GM12878 (cell line): ENCODE data around the gene ZFP36. TPM values are rescaled to one million over a fixed set of nuclear protein-coding genes. Genes with fewer than 3 reads are reported as not detected.

ENCODE experiments used
- CBX3 ChIP-seq: fragments of 200-600 bp; sonication (generic); IDR thresholded peaks from 2 replicates; pipeline ENCODE4 v1.6.1; 2016; ENCODE audit warnings: low read depth, borderline replicate concordance
- CEBPZ ChIP-seq: fragments of 150-350 bp; IDR thresholded peaks from 2 replicates; pipeline ENCODE4 v1.6.1; 2016; ENCODE audit warnings: low read depth, low read length
- E4F1 ChIP-seq: fragments of 450-650 bp; IDR thresholded peaks from 2 replicates; pipeline ENCODE4 v1.6.1; 2018; ENCODE audit warnings: borderline replicate concordance, mild to moderate bottlenecking; ENCODE audit not compliant: partially characterized antibody
- EGR1 ChIP-seq, 2 experiments: IDR thresholded peaks; 1 replicate in 1 of 2; 2 replicates in 1 of 2; pipeline ENCODE4 v1.6.1; 2011 to 2012; ENCODE audit warnings: low read depth in 2 of 2, low read length in 2 of 2, borderline replicate concordance in 1 of 2, mild to moderate bottlenecking in 1 of 2, moderate library complexity in 1 of 2
- ELK1 ChIP-seq: IDR thresholded peaks from 2 replicates; pipeline ENCODE4 v1.6.1; 2012; ENCODE audit warnings: low read depth, low read length, improper control_type of control experiment
- EP300 ChIP-seq, 2 experiments: fragments of 150-350 bp in 1 of 2; IDR thresholded peaks; 2 replicates each; pipeline ENCODE4 v1.6.1; 2011 to 2012; ENCODE audit warnings: low read depth in 2 of 2, low read length in 2 of 2, borderline replicate concordance in 1 of 2, improper control_type of control experiment in 1 of 2, inconsistent platforms in 1 of 2; ENCODE audit not compliant: control insufficient read depth in 1 of 2
- JUND ChIP-seq: IDR thresholded peaks from 2 replicates; pipeline ENCODE4 v1.6.1; 2012; ENCODE audit warnings: low read depth, mild to moderate bottlenecking, low read length, improper control_type of control experiment, moderate library complexity
- NR2C2 ChIP-seq: IDR thresholded peaks from 2 replicates; pipeline ENCODE4 v1.6.1; 2011; ENCODE audit warnings: borderline replicate concordance, low read depth; ENCODE audit not compliant: control insufficient read depth, insufficient read length
- POLR2AphosphoS5 ChIP-seq: IDR thresholded peaks from 2 replicates; pipeline ENCODE4 v1.6.1; 2011; ENCODE audit warnings: mild to moderate bottlenecking, low read length, inconsistent platforms
- RELB ChIP-seq: fragments of 450-650 bp; IDR thresholded peaks from 2 replicates; pipeline ENCODE4 v1.6.1; 2017; ENCODE audit warnings: low read depth, mild to moderate bottlenecking, moderate library complexity
- SMAD1 ChIP-seq: fragments of 450-650 bp; IDR thresholded peaks from 2 replicates; pipeline ENCODE4 v1.6.1; 2018; ENCODE audit warnings: mild to moderate bottlenecking, low read depth; ENCODE audit not compliant: partially characterized antibody
- SMAD5 ChIP-seq: IDR thresholded peaks from 2 replicates; pipeline ENCODE4 v1.6.1; 2016; ENCODE audit warnings: antibody characterized with exemption, low read depth
- SREBF1 ChIP-seq: IDR thresholded peaks from 2 replicates; pipeline ENCODE4 v1.6.1; 2012; ENCODE audit warnings: mild to moderate bottlenecking, low read length
- SREBF2 ChIP-seq: IDR thresholded peaks from 2 replicates; pipeline ENCODE4 v1.6.1; 2012; ENCODE audit warnings: mild to moderate bottlenecking, low read length
- YY1 ChIP-seq: IDR thresholded peaks from 2 replicates; pipeline ENCODE4 v1.6.1; 2011; ENCODE audit warnings: low read depth, mild to moderate bottlenecking, low read length
- polyA plus RNA-seq, 11 experiments: library from polyadenylated mRNA; depleted of rRNA in 4 of 11; unstranded in 6 of 11; stranded (reverse) in 5 of 11; fragments of >200 nt; fragmentation: Nextera tagmentation in 4 of 11; fragmentation: Illumina TruSeq in 1 of 11; extraction: Ambion mirVana in 4 of 11; extraction: Trizol in 1 of 11; gene quantifications; 1 replicate in 1 of 11; 2 replicates in 10 of 11; pipeline versions ENCODE4 v1.2.1 to v1.2.3, GENCODE V29; 2011 to 2016; ENCODE audit warnings: inconsistent platforms in 2 of 11, missing spikeins in 2 of 11, low read depth in 1 of 11
- total RNA-seq, 4 experiments: library from RNA; depleted of rRNA in 3 of 4; stranded (reverse); fragments of >200 nt in 3 of 4; fragmentation: Illumina TruSeq in 1 of 4; extraction: Trizol in 1 of 4; gene quantifications; 2 replicates each; pipeline versions ENCODE4 v1.2.1 to v1.2.3, GENCODE V29; 2013 to 2021

The ZFP36 gene
- total and polyA plus RNA-seq, 10 of the 15 experiments (the other 5 are each of a cell fraction or from before 2014, with no cell fraction given): 5.3 to 55.0 (median 18.1) TPM

GRCh38 chr19:39408392-39409207, 2.0 kb downstream of the ZFP36 start (continued):
- 0 out of 2 replicates have a peak, but pooled peaks have one; percentile 8 for TF ChIP-seq RELB
- TF ChIP-seq ELK1: no peak; the same call in 1 of the 2 replicates
- TF ChIP-seq EP300 (IDR thresholded peaks at IDR 0.05; ENCODE audit: borderline replicate concordance in 1 of 2, control insufficient read depth in 1 of 2, low read depth in 2 of 2, low read length in 2 of 2): no peak
- TF ChIP-seq YY1: no peak
- no peak for TF ChIP-seq CBX3
- TF ChIP-seq E4F1: no peak
- TF ChIP-seq POLR2AphosphoS5: peak; percentile 72
- no peak for TF ChIP-seq EGR1 (IDR thresholded peaks at IDR 0.05; ENCODE audit: borderline replicate concordance in 1 of 2, low read depth in 2 of 2, low read length in 2 of 2)
- no peak for TF ChIP-seq JUND
- TF ChIP-seq NR2C2: no peak
- TF ChIP-seq SMAD1: peak; percentile 90
- peak; percentile 37; the same call in 1 of the 2 replicates for TF ChIP-seq SMAD5
- no peak for TF ChIP-seq CEBPZ
- no peak for TF ChIP-seq SREBF1
- TF ChIP-seq SREBF2: no peak
